Stimulated activated CD8-positive, alpha-beta memory T cell treated with anti-CD3 and anti-CD28 coated beads, Interleukin-4, amount 100 ng/mL, for 4 hours (primary cell): Measurements from ENCODE around the gene DQX1.
A peak's percentile ranks its signal among the peaks of the same experiment; 100 is the strongest.

Experiments
- DNase-seq, 2 donors: peaks; one replicate each; pipeline ENCODE4 v3.0.0-alpha.2; 2020; ENCODE audit warnings: low read depth in 2 of 2, low spot score in 1 of 2

DQX1 gene

GRCh38 chr2:74533464-74533863 is 7.4 kb upstream of the DQX1 start:
- DNase-seq: no peak

- DNase-seq: no peak
Measured at GRCh38 chr2:74532222-74532621, 6.2 kb upstream of the DQX1 start.

- no peak for DNase-seq
Measured at GRCh38 chr2:74531666-74532065, 5.6 kb upstream of the DQX1 start.

- DNase-seq: no peak
Measured at GRCh38 chr2:74530239-74531187, 4.5 kb upstream of the DQX1 start.

GRCh38 chr2:74529357-74530238 is 3.6 kb upstream of the DQX1 start, which contains the start of the genes AUP1 and HTRA2:
TSS of gene AUP1 (minus strand) at chr2:74529706. CDS start at chr2:74529629, 77 bp downstream.
TSS of gene HTRA2 (plus strand) at chr2:74529933. CDS start at chr2:74530007, 74 bp downstream.
- DNase-seq: peak; percentile 57 to 77

- DNase-seq: peak in 1 of 2 donors; percentile 20
Measured at GRCh38 chr2:74528600-74529356, 2.7 kb upstream of the DQX1 start.

- no peak for DNase-seq
Measured at GRCh38 chr2:74527741-74528140, 1.7 kb upstream of the DQX1 start.

- DNase-seq: no peak
Measured at GRCh38 chr2:74526649-74527230, 709 bp upstream of the DQX1 start.

- DNase-seq: no peak
Measured at GRCh38 chr2:74524955-74525716, 895 bp downstream of the DQX1 start.

GRCh38 chr2:74524005-74524404 is 2.0 kb downstream of the DQX1 start:
- no peak for DNase-seq

- no peak for DNase-seq
Measured at GRCh38 chr2:74522516-74522915, 3.5 kb downstream of the DQX1 start.

- no peak for DNase-seq
Measured at GRCh38 chr2:74516650-74517049, 9.4 kb downstream of the DQX1 start.

- DNase-seq: peak; percentile 47 to 57
Measured at GRCh38 chr2:74515981-74516633, 9.9 kb downstream of the DQX1 start.

- DNase-seq: no peak
Measured at GRCh38 chr2:74515271-74515980, 10.6 kb downstream of the DQX1 start.

- DNase-seq: no peak
Measured at GRCh38 chr2:74514368-74515270, 11.4 kb downstream of the DQX1 start, which contains the start of gene TLX2. TSS of gene TLX2 (plus strand) at chr2:74514450. CDS start at chr2:74514807, 357 bp downstream.

GRCh38 chr2:74513605-74514367 is 12.2 kb downstream of the DQX1 start:
- DNase-seq: no peak
